Coronary artery (tissue), 2 donors: Measurements from ENCODE around the gene PSMB7.

Source experiments
- DNase-seq: peaks from one replicate; pipeline ENCODE4 v3.0.0-alpha.2; 2017; ENCODE audit warnings: low spot score
- H3K27ac ChIP-seq, 2 donors: fragments of 200-600 bp; sonication (generic); one replicate each; pipeline ENCODE4 v1.5.1; 2016 to 2019
- H3K4me3 ChIP-seq: fragments of 200-600 bp; sonication (generic); 2 replicates; pipeline ENCODE4 v1.5.1; 2016; ENCODE audit warnings: mild to moderate bottlenecking, moderate library complexity
- CTCF ChIP-seq: fragments of 200-600 bp; sonication (generic); IDR thresholded peaks from one replicate; pipeline ENCODE4 v1.5.1; 2019; ENCODE audit warnings: antibody characterized with exemption

The PSMB7 gene

GRCh38 chr9:124349267-124349666 lies 66.0 kb downstream of the PSMB7 start:
- TF ChIP-seq CTCF = no peak
- no peak overlapping the region for H3K4me3 ChIP-seq
- no peak overlapping the region for H3K27ac ChIP-seq
- no peak for DNase-seq

GRCh38 chr9:124348831-124349230 lies 66.4 kb downstream of the PSMB7 start:
- TF ChIP-seq CTCF = no peak
- no peak overlapping the region for H3K4me3 ChIP-seq
- DNase-seq = no peak
- no peak overlapping the region for H3K27ac ChIP-seq

- Histone ChIP-seq H3K27ac (no peak overlapping the region), H3K4me3 (no peak overlapping the region)
- DNase-seq = no peak
- TF ChIP-seq CTCF = no peak
These were observed 66.9 kb downstream of the PSMB7 start for GRCh38 chr9:124348363-124348762.

- no peak for DNase-seq
- no peak for TF ChIP-seq CTCF
- H3K4me3 ChIP-seq = no peak overlapping the region
- H3K27ac ChIP-seq = no peak overlapping the region
These were observed 67.3 kb downstream of the PSMB7 start for GRCh38 chr9:124347968-124348358.

- H3K27ac ChIP-seq = no peak overlapping the region
- no peak overlapping the region for H3K4me3 ChIP-seq
- TF ChIP-seq CTCF = no peak
- DNase-seq = no peak
These were observed 67.9 kb downstream of the PSMB7 start for GRCh38 chr9:124347206-124347967.

- Histone ChIP-seq H3K4me3 (no peak overlapping the region), H3K27ac (no peak overlapping the region)
- no peak for DNase-seq
- no peak for TF ChIP-seq CTCF
These were observed 68.7 kb downstream of the PSMB7 start for GRCh38 chr9:124346347-124347163.
